Amygdala (tissue), 56 donors: ENCODE measurements around the gene MAGIX.
"Not testable (repeated sequence)": the region's sequence is repeated elsewhere in the genome, so short reads cannot be mapped to it uniquely, and the experiment has no call there.

Source experiments
- DNase-seq, 56 donors: peaks; one replicate each; lab custom pipeline; 2025; lab: John Stamatoyannopoulos, UW

MAGIX gene

DNA sequence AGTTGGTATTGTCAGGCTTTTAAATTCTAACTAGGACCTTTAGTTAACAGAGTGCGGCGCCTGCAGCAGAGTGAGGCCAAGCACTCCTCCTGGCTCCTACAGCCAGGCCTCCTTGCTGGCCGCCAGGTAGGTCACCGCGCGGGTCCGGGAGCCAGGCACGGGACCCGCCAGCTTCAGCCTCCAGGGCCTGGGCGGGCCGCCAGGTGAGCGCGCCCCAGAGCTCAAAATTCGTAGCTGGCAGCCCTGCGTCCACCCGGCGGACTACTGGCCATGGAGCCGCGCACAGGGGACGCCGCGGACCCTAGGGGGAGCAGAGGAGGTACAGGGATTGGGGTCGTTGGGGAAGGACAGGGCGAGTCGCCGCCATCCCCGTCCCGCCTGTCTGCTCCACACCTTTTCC lies at the start of gene MAGIX:
MAGIX (plus strand) TSS at position 139 of the 400 bp plus-strand sequence; CDS start at position 271, 132 bp downstream.
- peak in 2 of 56 donors; percentile 2 to 4 for DNase-seq

DNA sequence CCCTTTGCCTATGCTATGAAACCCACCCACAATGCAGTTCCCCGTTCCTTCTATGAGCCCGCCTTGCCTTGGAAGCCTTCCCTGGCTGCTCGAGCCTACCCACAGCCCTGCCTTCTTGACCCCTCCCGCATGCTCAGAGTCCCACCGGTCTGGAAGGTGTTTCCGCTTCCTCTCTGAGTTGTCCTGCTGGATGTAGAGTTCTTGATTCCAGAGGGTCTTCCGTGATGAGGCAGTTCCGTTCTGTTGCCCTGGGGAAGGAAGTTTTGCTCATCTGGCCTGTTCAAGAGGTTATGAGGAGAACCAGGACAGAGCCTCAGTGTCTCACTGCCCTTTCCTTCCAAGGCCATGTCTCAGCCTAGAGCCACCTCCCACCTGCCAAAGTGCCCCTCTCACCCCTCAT lies 46.5 kb upstream of the MAGIX start:
- DNase-seq: no peak

DNA sequence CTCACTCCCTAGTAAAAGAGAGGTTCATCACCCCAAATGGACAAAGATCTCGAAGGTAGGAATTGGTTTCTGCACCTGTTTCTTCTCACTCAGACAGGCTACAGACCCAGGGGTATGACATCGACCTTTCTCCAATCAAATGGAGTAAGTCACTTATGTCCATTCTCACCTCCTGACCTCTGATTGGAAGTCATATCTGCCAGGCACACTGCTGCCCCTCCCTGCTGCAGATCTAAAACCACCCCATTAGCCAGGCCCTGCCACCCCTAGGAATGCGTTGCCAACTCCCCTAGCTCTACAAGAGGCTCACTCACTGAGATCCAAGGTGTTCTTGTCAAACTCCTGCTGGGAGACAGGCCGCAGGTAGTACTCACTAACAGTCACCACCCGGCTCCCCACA lies 45.8 kb upstream of the MAGIX start:
- DNase-seq: no peak

DNA sequence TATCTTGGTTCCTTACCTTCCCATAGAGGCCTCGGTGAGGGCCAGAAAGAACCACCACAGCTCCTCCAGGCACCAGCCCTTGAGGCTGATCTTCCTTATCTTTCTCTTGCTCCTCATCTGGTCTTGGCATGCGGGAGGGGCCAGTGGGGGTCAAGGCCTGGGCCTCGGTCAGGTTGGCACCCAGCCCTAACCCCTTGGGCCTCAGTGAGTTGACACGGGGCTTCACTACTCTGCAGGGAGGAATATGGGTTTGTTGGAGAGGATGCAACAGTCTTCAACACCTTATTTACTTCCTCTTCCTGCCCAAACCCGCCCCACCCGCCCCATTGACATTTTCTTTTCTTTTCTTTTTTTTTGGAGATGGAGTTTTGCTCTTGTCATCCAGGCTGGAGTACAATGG lies 45.0 kb upstream of the MAGIX start:
- no peak for DNase-seq

- no peak for DNase-seq
Observed at GRCh38 chrX:49120091-49120490, 42.5 kb upstream of the MAGIX start.

- no peak for DNase-seq
Observed at GRCh38 chrX:49122499-49122898, 40.1 kb upstream of the MAGIX start.

DNA sequence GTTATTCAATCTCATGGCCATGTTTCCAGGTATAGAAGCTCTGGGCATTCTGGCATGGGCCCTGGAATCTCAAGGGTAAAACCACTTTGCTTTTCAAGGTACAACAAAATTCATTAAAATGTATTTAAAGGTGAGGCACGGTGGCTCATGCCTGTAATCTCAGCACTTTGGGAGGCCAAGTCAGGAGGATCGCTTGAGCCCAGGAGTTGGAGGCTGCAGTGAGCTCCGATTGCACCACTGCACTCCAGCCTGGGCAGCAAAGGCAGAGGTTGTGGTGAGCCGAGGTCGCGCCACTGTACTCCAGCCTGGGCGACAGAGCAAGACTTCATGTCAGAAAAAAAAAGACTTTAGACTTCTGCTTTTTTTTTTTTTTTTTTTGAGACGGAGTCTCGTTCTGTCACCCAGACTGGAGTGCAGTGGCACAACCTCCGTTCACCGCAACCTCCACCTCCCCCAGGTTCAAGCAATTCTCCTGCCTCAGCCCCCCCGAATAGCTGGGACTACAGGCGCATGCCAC lies 34.8 kb upstream of the MAGIX start:
- not testable (repeated sequence) for DNase-seq

DNA sequence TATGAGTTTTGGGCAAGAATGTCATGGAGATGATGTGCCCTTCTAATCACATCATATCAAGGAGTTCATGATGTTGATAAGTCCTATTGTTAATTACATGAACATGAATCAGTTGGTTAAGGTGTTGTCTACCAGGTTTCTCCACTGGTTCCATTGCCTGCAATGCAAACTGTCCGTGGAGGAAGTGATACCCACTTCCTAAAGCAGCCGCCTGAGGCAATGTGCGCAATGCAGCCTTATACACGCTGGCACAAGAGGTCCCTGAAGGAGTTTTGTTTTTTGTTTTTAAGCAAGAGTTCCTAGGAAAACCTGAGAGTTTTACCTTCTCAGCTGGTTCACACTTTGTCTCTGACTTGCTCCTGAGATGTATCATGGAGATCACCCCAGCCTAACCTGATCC lies 33.1 kb upstream of the MAGIX start:
- peak in 1 of 56 donors; percentile 1 for DNase-seq

DNA sequence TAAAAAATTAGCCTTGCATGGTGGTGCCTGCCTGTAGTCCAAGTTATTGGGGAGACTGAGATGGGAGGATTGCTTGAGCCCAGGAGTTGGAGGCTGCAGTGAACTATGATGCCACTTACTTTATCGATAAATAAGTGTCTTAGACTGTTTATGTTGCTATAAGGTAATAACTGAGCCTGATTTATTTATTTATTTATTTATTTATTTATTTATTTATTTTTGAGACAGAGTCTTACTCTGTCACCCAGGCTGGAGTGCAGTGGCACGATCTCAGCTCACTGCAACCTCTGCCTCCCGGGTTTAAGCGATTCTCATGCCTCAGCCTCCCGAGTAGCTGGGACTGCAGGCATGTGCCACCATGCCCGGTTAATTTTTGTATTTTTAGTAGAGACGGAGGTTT lies 30.3 kb upstream of the MAGIX start:
- DNase-seq: not testable (repeated sequence)

GRCh38 chrX:49133759-49134158 lies 28.8 kb upstream of the MAGIX start:
- no peak for DNase-seq

DNA sequence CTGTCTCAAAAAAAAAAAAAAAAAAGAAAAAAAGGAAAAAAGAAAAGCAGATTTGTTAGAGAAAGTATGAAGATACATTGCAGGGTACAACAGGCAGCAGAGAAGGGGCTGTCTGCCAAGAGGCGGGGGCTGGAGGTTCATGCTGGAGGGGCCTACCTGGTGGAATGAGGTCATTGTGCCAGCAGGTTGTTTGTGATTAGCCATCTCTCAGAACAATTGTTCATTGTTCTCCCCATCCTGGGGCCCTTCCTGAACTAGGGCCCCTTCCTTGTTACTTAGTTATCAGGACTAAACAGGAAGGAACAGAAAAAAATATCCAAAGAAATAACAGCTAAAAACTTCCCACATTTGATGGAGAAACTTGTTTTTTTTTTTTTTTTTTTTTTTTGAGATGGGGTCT lies 25.1 kb upstream of the MAGIX start:
- no peak for DNase-seq

GRCh38 chrX:49139713-49140112 lies 22.8 kb upstream of the MAGIX start:
- DNase-seq: no peak

- DNase-seq: not testable (repeated sequence)
Observed at GRCh38 chrX:49142264-49142663, 20.3 kb upstream of the MAGIX start.

GRCh38 chrX:49143154-49143553 lies 19.4 kb upstream of the MAGIX start:
- DNase-seq: not testable (repeated sequence)

DNA sequence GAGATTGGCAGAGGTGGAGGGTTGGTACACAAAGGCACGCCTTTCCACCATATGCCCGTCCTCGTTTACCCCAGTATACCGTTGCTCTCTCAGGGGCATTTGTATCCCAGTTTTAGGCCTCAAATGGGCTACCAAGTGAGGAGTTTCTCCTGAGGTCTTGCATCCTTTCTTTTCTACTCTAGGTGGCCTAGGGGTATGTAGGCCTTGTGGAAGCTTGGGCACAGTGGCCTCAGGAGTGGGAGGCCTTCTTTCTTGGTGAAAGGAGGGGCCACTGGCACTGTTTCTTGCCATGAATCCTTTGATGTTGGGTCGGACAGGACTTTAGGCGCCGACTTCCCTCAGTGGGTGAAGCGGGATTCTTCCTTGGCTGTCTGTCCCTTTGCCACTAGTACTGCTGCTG lies 15.3 kb upstream of the MAGIX start:
- DNase-seq: no peak

DNA sequence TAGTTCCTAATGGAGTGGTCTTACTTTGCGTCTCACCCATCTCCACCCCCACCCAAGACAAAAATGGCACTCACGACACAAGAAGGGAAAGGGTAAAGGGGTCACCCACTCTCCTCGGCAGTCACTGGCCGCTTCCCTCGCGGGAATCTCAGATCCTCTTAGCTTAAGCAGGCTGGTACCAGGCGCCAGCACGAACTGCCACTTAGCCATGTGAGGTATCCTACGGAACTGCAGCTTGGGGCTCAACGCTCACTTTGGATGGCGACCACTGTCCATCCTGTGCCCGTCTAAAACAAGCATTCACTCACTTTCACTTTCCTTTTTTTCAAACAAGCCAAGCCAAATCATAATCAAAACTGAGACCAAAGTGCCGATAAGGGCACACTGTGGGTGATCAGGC lies 14.6 kb upstream of the MAGIX start:
- no peak for DNase-seq

- not testable (repeated sequence) for DNase-seq
Observed at GRCh38 chrX:49148390-49149100, 14.0 kb upstream of the MAGIX start.

GRCh38 chrX:49149291-49149690 lies 13.3 kb upstream of the MAGIX start:
- DNase-seq: not testable (repeated sequence)

- DNase-seq: no peak
Observed at GRCh38 chrX:49153467-49153866, 9.1 kb upstream of the MAGIX start.

- peak in 20 of 56 donors; percentile 1 to 36 (median 12) for DNase-seq
Observed at GRCh38 chrX:49155243-49155899, 7.2 kb upstream of the MAGIX start.

DNA sequence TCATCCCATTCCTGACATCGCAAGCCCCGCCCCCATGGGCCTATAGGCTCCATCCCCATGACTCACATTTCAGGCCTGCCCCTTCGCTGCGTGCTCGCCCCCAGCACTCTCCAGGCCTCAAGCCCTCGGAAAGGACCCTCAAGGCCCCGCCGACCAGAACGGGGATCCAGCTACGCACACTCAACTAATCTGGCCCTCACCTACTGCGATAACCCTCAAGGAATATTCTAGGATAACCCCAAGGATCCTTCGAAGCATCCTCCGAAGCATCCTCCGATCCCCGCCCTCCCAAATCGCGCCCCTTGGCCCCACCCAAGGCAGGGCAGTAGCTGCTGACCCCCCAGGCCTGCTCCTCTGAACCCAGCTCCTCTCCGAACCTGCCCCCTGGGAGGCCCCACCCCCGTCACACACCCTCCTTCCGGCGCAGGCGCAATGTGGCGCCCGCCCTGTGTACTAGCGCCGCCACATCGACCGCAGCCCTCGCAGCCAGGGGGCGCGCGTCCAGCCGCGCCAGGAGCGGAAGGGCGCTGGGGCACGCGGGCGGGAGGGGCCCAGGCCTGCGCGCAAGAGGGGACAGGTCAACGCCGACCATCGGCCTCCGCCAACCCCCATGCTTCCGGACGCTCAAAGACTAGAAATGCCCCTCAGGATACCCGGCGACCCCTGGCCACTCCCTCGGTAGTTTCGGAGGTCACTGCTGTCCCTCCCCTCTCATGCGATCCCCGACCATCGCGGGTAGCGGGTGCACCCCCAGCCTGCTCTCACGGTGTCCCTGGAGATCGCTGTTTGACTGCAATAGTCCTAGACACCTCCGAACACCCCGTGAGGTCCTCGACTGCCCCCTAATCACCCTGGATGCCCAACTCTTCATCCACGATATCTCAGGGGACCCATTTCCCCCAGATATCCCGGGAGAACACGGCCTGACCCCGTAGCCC lies 6.4 kb upstream of the MAGIX start:
- DNase-seq: peak; percentile 25 to 87 (median 71)
